Astrocyte of the spinal cord (primary cell): ENCODE results near the gene DYSF.

Experiments
- DNase-seq: peaks from one replicate; pipeline ENCODE4 v3.0.0; 2011; ENCODE audit warnings: low read depth, low spot score
- H3K4me3 ChIP-seq: 2 replicates; pipeline ENCODE4 v1.5.1; 2011; ENCODE audit warnings: low read depth, mild to moderate bottlenecking, low read length, moderate library complexity
- in situ Hi-C: cut with HindIII; loops from 2 replicates; pipeline ENCODE4 v1.10.0; 2017; ENCODE audit warnings: low sequenced_read_pairs
- TF ChIP-seq, protein P1 (sequence below): IDR thresholded peaks from 2 replicates; pipeline ENCODE4 v1.5.1; 2012; ENCODE audit warnings: low read depth, mild to moderate bottlenecking, low read length, inconsistent platforms

The DYSF gene

DNA sequence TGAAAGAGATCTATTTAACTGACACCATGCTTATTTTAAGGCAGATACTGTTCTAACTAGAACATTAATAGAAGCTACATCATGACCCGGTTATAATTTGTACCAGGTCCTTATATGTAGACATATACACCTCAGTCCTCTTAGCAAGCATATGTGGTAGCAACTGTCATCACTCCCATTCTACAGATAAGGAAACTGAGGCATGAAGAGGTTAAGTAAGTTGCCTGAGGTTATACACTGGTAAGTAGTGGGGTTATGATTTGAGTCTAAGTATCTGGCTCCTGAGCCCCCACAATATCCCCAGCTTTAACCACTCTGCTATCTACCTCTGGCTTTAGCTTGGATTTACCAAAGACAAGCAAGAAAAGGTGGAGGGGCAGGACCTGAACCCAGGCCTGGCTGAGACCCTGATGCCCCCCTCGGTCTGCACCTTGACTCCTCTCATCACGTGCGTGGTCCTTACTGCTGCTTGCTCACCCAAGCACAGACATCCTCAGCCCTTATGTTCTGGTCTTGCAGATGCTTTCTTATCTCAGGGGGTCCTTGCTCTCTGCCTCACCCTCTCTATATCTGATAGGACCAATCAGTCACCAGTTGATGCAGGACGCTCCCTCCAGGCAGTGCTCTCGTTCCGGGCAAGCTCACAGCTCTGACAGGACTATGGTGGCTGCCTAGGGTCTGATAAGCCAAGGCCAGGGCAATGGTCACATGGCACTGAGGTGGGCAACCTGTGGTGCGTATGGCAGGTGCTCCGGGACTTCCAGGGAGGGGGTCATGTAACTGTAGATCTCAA, 4.0 kb downstream of the DYSF start:
- no peak for DNase-seq
- H3K4me3 ChIP-seq: no peak overlapping the region
- TF ChIP-seq, protein P1, sequence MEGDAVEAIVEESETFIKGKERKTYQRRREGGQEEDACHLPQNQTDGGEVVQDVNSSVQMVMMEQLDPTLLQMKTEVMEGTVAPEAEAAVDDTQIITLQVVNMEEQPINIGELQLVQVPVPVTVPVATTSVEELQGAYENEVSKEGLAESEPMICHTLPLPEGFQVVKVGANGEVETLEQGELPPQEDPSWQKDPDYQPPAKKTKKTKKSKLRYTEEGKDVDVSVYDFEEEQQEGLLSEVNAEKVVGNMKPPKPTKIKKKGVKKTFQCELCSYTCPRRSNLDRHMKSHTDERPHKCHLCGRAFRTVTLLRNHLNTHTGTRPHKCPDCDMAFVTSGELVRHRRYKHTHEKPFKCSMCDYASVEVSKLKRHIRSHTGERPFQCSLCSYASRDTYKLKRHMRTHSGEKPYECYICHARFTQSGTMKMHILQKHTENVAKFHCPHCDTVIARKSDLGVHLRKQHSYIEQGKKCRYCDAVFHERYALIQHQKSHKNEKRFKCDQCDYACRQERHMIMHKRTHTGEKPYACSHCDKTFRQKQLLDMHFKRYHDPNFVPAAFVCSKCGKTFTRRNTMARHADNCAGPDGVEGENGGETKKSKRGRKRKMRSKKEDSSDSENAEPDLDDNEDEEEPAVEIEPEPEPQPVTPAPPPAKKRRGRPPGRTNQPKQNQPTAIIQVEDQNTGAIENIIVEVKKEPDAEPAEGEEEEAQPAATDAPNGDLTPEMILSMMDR: no peak
- in situ Hi-C loops: no loop called here

DNA sequence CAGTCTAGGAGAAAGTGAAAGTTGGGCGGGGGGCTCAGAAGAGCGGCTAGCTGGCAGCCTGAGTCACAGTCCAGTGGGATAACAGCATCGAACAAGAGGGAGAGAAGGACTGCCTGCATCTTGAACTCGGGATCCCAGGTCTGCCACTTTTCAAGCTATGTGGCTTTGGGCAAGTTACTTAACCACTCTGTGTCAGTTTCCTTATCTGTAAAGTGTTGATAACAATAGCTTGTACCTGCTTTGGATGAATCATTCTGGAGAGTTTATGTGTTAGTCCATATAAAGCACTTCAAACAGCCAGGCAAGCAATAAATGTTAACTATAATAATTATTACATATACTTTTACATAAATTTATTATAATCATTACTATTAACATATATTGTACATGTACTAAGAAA, 4.6 kb downstream of the DYSF start:
- H3K4me3 ChIP-seq: no peak overlapping the region
- TF ChIP-seq, protein P1: no peak
- DNase-seq: no peak
- in situ Hi-C loops: no loop called here

DNA sequence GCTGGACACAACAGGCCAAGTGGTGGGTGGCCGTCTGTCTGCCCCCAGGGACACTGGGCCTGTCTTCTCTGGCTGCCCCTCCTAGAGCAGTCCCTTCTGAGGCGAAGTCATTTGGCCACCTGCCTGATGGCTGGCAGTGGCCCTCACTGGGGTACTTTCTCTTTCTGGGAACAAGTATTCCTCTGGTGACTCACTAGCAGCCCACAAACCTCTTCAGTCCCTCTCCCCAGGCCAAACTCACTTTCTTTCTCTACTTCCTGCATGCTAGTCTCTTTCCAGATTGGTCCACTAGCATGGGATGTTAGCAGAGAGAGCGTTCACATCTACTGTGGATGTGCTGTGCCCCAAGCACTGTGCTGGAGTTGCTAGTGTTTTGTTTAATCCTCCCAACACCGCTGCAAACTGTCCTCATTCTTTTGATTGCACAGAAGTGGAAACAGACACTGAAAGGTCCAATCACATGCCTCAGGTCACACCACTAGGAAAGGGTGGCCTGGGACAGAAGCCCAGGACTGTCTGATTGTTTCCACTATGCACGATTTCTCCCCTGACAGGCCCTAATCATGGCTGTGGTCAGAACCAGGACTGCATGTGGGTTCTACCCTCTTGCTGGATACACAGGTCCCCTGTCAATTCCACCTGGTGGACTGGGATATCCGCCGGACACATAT, 5.2 kb downstream of the DYSF start:
- in situ Hi-C loops: no loop called here
- H3K4me3 ChIP-seq: no peak overlapping the region
- TF ChIP-seq, protein P1: no peak
- peak; percentile 73 for DNase-seq

DNA sequence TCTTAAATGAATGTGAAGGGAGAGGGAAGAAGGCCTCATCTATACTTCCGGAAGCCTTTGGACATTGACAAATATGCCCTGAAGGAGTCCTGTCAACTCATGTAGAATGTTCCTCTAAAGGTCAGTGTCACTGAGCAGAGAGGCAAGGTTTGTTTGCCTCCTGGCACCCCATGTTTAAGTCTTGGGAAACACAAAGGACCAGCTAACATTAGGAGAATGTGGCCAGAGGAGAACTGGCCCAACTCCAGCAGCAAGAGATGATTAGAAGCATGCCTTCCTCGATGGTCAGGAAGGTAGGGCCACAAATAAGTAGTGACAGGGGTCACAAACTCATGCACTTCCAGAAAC, 5.7 kb downstream of the DYSF start:
- no peak overlapping the region for H3K4me3 ChIP-seq
- TF ChIP-seq, protein P1: no peak
- DNase-seq: no peak
- in situ Hi-C loops: no loop called here

DNA sequence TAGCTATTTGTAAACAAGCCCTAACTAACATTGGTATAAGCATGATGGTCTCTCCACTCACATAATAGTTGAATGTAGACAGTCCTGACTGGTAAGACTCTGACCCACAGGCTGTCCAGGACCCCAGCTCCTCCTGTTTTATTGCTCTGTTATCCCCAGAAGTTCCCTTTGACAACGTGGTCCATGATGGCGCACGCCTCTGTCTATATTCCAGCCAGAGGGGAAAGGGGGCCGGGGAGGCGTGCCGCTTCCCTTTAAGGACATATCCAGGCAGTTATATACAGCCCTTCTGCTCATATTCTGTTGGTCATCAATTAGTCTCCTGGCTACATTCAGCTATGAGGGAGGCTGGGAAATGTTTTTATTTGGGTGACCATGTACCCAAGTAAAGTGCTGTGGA, 6.7 kb downstream of the DYSF start:
- TF ChIP-seq, protein P1: no peak
- H3K4me3 ChIP-seq: no peak overlapping the region
- no peak for DNase-seq
- in situ Hi-C loops: no loop called here

DNA sequence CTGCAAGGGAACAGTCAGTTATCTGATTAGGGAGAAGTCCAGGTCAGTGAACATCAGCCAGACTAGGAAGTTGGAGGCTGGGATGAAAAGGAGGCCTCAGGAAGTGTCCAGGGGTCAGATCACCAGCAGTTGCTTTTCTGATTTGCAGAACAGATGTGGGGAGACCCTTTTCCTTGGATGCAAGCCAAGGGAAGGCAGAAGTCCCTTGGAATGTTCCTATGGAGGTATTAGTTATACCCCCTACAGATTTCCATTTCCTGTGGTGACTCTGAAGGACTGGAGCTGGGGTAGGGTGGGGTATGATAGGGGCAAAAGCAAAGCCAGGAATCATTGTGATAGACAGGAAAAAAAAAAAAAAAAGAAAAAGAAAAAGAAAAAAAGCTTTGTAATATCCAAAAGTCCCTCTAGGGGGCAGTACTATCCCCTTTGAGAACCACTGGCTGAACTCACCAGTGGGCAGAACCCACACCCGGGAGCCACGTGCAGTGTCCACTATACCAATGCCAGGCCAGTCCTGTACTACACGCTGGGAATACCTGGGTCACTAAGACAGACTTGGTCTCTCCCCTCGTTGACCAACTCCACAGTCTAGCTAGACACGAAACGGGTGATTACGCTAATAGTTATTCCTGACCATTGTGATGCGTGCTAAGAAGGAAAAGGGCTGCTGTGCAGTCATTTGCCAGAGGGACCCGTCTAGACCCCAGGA, 7.4 kb downstream of the DYSF start:
- TF ChIP-seq, protein P1: peak; percentile 51
- peak; percentile 26 for DNase-seq
- in situ Hi-C loops: no loop called here
- H3K4me3 ChIP-seq: no peak overlapping the region
